Spleen (tissue), 11 donors: ENCODE results near the gene ZNF586. TPM values are rescaled to one million over a fixed set of nuclear protein-coding genes. Genes with fewer than 3 reads are reported as not detected.
"Not testable (repeated sequence)": the region's sequence is repeated elsewhere in the genome, so short reads cannot be mapped to it uniquely, and the experiment has no call there.

Source experiments
- DNase-seq: peaks from one replicate; pipeline ENCODE4 v3.0.0-alpha.2; 2020
- H3K27ac ChIP-seq, 8 donors: fragments of 200-600 bp; sonication (generic) in 7 of 8; 1 replicate in 4 of 8; 2 replicates in 4 of 8; pipeline versions ENCODE4 v1.5.0 to v1.8.0; 2016 to 2021; ENCODE audit warnings: inconsistent platforms in 4 of 8, mild to moderate bottlenecking in 4 of 8, moderate library complexity in 1 of 8
- H3K27me3 ChIP-seq, 7 donors: fragments of 200-600 bp; sonication (generic) in 6 of 7; replicated peaks in 1 of 7; 1 replicate in 4 of 7; 2 replicates in 3 of 7; pipeline versions ENCODE4 v1.5.0 to v1.8.0; 2016 to 2021; ENCODE audit warnings: inconsistent platforms in 3 of 7, mild to moderate bottlenecking in 1 of 7
- H3K36me3 ChIP-seq, 6 donors: fragments of 200-600 bp; sonication (generic) in 5 of 6; 1 replicate in 4 of 6; 2 replicates in 2 of 6; pipeline versions ENCODE4 v1.5.0 to v1.8.0; 2016 to 2021; ENCODE audit warnings: inconsistent platforms in 2 of 6
- H3K4me1 ChIP-seq, 6 donors: fragments of 200-600 bp; sonication (generic) in 5 of 6; 1 replicate in 3 of 6; 2 replicates in 3 of 6; pipeline versions ENCODE4 v1.5.0 to v1.8.0; 2016 to 2021; ENCODE audit warnings: inconsistent platforms in 3 of 6
- H3K4me3 ChIP-seq, 8 donors: fragments of 200-600 bp; sonication (generic) in 7 of 8; 1 replicate in 4 of 8; 2 replicates in 4 of 8; pipeline versions ENCODE4 v1.5.0 to v1.8.0; 2016 to 2021; ENCODE audit warnings: inconsistent platforms in 4 of 8, mild to moderate bottlenecking in 4 of 8, moderate library complexity in 2 of 8
- H3K9me3 ChIP-seq, 8 donors: fragments of 200-600 bp; sonication (generic) in 7 of 8; 1 replicate in 4 of 8; 2 replicates in 4 of 8; pipeline versions ENCODE4 v1.5.0 to v1.8.0; 2016 to 2021; ENCODE audit warnings: inconsistent platforms in 4 of 8
- CTCF ChIP-seq, 11 experiments: fragments of 200-600 bp in 7 of 11; fragments of 450-650 bp in 4 of 11; sonication (generic) in 4 of 11; IDR thresholded peaks in 8 of 11; conservative IDR thresholded peaks in 3 of 11; 1 replicate in 7 of 11; 2 replicates in 4 of 11; pipeline versions ENCODE4 v1.4.0 to v1.8.0; 2016 to 2021; ENCODE audit warnings: antibody characterized with exemption in 11 of 11, inconsistent platforms in 4 of 11, mild to moderate bottlenecking in 1 of 11
- POLR2A ChIP-seq, 3 donors: fragments of 450-650 bp; IDR thresholded peaks; one replicate each; pipeline ENCODE4 v1.5.1; 2017; ENCODE audit warnings: antibody characterized with exemption in 3 of 3, mild to moderate bottlenecking in 1 of 3
- POLR2AphosphoS5 ChIP-seq, 3 donors: sonication (generic); formaldehyde crosslinking; IDR thresholded peaks; one replicate each; pipeline ENCODE4 v1.5.1; 2017; ENCODE audit warnings: antibody characterized with exemption in 3 of 3
- whole genome bisulfite sequencing, 5 donors: extraction: QIAGEN DNeasy Blood & Tissue Kit in 3 of 5; methylation state at CpG; one replicate each; pipeline versions ENCODE4 v1.1.5 to v1.1.7; 2013 to 2018; 5-methylcytosine and 5-hydroxymethylcytosine counted together
- intact Hi-C: fragments of 100-400 bp; cut with DNase I; formaldehyde crosslinking; loops from one replicate; pipeline ENCODE4 v1.15.0; 2023; ENCODE audit warnings: low total_unique reads
- polyA plus RNA-seq, 3 donors: library from polyadenylated mRNA; stranded (reverse); fragments of 200-250 nt; gene quantifications; one replicate each; pipeline ENCODE4 v1.2.1, GENCODE V29; 2013
- total RNA-seq, 7 donors: library from RNA; depleted of rRNA in 3 of 7; stranded (reverse); fragments of >200 nt in 3 of 7; fragmentation: NEBNext Ultra II Directional in 4 of 7; extraction: Animal tissue kit (Norgen Biotek cat#: 25700) in 4 of 7; gene quantifications; one replicate each; pipeline versions ENCODE4 v1.1.0 to v1.2.1, GENCODE V29; 2016 to 2021
- donor health status: healthy with polysubstance abuse.
- donor health status: DM: no; HTN: no; CAD: no; lungs with moderate emphysema.
- donor health status: DM: no; HTN: no; CAD: no.
- donor health status: Bipolar disorder and iron deficiency.
- donor health status: healthy.
- donor health status: DM: no; HTN: no; CAD: no.
- donor health status: DM: yes; HTN: yes; CAD: no.

ZNF586 gene
- total and polyA plus RNA-seq, 10 donors: 7.3 to 45.6 (median 31.8) TPM

DNA sequence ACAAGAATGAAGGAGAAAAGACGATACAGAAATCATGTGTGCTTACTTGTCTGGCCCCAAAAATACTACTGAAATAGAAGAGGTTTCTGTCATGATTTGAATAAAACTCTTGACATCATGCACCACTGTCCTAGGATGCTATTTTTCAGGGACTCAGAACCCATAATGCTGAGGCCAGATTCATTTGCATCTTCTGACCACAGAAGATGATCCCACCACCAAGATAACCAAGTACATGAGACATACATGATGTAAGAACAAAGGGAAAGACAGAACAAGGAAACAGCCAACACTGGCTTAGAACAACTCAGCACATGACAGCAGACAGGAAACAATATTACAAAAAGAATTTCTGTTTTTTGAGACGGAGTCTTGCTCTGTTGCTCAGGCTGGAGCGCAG, 42.8 kb downstream of the ZNF586 start:
- no peaks in the 10 kb centered on the region for H3K27me3 ChIP-seq
- 43 to 73% (median 56%) methylated on average over 3 of the region's 3 CpGs for WGBS, 5 donors
- peaks cover 0 to 52% (median 19%) of the 10 kb centered on the region in 6 donors for H3K36me3 ChIP-seq
- peak overlapping the region in 1 of 8 donors; percentile 30 for H3K4me3 ChIP-seq
- no peaks in the 10 kb centered on the region for H3K9me3 ChIP-seq
- intact Hi-C loops: no loop called here
- H3K27ac ChIP-seq: peak overlapping the region in 7 of 8 donors; percentile 2 to 92 (median 81)
- TF ChIP-seq POLR2AphosphoS5 (IDR thresholded peaks at IDR 0.05) (peak in 1 of 3 donors; percentile 45), POLR2A (IDR thresholded peaks at IDR 0.05) (no peak), CTCF (IDR thresholded peaks at IDR 0.05 in 8 of 11, conservative IDR thresholded peaks at IDR 0.05 in 3 of 11) (no peak)
- peaks cover 11 to 51% (median 33%) of the 10 kb centered on the region in 6 donors for H3K4me1 ChIP-seq
- DNase-seq: no peak

DNA sequence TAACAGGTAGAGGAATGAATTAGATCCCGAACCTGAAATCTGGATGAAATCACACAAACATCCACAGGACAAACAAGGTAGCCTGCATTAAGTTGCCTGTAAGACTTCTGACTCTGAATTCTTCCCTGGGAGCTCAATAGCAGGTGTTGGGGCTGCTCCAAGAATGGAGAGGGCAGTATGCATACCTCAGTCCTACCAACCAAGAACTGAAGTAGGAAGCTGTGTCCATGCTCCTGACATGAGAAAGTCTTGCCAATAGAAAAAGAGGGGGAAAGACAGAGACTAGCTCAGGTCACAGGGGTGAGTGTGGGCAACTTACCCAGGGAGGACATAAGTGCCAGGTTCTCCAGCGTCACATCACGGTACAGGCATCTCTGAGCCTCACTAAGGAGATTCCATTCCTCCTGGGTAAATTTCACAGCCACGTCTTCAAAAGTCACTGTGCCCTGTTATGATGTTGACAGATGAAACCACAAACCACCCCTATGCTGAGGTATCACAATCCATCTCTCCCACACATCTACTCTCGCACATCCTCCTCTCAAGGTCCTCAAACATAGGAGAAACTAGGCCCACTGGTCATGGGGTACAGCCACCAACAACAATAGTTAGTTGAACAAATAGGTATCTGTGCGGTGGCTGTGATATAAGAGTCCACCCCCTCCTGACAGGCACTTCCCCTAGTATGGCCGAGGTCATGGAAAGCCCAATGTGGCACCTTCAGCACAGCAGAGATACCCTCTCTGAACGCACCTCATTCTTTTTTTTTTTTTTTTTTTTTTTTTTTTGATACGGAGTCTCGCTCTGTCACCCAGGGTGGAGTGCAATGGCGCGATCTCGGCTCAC, 43.7 kb downstream of the ZNF586 start:
- H3K4me1 ChIP-seq: peaks cover 11 to 51% (median 32%) of the 10 kb centered on the region in 6 donors
- H3K27me3 ChIP-seq, H3K9me3 ChIP-seq, DNase-seq, intact Hi-C loops: not testable (repeated sequence)
- peak overlapping the region in 4 of 8 donors; percentile 81 to 96 (median 86) for H3K4me3 ChIP-seq
- WGBS, 5 donors: 82 to 90% (median 87%) methylated on average over 10 to 13 of the region's 13 CpGs
- peak overlapping the region in 6 of 8 donors; percentile 48 to 92 (median 84) for H3K27ac ChIP-seq
- H3K36me3 ChIP-seq: peaks cover 0 to 42% (median 14%) of the 10 kb centered on the region in 6 donors

DNA sequence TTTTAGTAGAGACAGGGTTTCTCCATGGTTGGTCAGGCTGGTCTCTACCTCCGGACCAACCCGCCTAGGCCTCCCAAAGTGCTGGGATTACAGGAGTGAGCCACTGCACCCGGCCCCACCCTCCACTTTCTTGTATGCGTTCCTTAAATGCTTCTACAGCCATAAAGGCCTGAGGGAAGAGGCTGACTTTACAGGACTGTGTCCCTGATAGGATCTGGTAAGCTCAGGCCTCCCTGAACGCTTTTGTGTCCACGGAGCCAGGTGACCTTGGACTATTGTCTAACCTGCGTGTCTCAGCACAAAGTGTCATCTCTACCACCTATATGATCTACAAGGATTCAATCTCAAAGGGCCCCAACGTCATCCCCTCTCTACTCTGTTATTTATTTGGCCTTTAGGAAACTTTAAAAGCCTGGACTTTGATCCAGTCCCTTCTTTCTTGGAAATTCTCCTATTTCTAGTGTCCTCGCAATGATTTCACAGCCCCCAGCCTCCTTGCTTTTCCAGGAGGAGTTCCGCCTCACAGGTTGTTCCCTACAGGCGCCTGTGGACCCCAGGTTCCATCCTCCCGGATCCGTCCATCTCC, 44.5 kb downstream of the ZNF586 start:
- 25 to 37% (median 32%) methylated on average over 11 to 13 of the region's 13 CpGs for WGBS, 5 donors
- intact Hi-C loops: no loop called here

GRCh38 chr19:57814505-57815246, 45.2 kb downstream of the ZNF586 start, which contains the start of gene ZNF552:
ZNF552 (minus strand) TSS chr19:57814913; CDS start chr19:57814743, 170 bp downstream.
- DNase-seq: peak; percentile 93
- H3K27me3 ChIP-seq: no peaks in the 10 kb centered on the region
- H3K4me1 ChIP-seq: peaks cover 11 to 58% (median 38%) of the 10 kb centered on the region in 6 donors
- intact Hi-C loops: no loop called here
- H3K27ac ChIP-seq: peak within 1 kb of the TSS; percentile 57 to 92 (median 86)
- peak within 1 kb of the TSS; percentile 46 to 96 (median 82) for H3K4me3 ChIP-seq
- 0 to 1% (median 1%) methylated on average over 27 to 50 of the region's 50 CpGs for WGBS, 5 donors
- H3K36me3 ChIP-seq: peaks cover 0 to 29% (median 6%) of the 10 kb centered on the region in 6 donors
- H3K9me3 ChIP-seq: no peaks in the 10 kb centered on the region
- peak; percentile 86 to 94 (median 91) for TF ChIP-seq POLR2AphosphoS5 (IDR thresholded peaks at IDR 0.05)
- peak in 1 of 3 donors; percentile 60 for TF ChIP-seq POLR2A (IDR thresholded peaks at IDR 0.05)
- TF ChIP-seq CTCF (IDR thresholded peaks at IDR 0.05 in 8 of 11, conservative IDR thresholded peaks at IDR 0.05 in 3 of 11): no peak

More for the DNA sequence above, 44.5 kb downstream of the ZNF586 start:
- TF ChIP-seq POLR2A (IDR thresholded peaks at IDR 0.05): no peak
- TF ChIP-seq POLR2AphosphoS5 (IDR thresholded peaks at IDR 0.05): no peak
- DNase-seq: no peak
- Histone ChIP-seq H3K4me3 (peak overlapping the region; percentile 46 to 96 (median 82)), H3K36me3 (peaks cover 0 to 36% (median 10%) of the 10 kb centered on the region in 6 donors), H3K9me3 (no peaks in the 10 kb centered on the region), H3K27me3 (no peaks in the 10 kb centered on the region), H3K27ac (peak overlapping the region; percentile 57 to 92 (median 86)), H3K4me1 (peaks cover 11 to 59% (median 37%) of the 10 kb centered on the region in 6 donors)
